Keratinocyte (primary cell): ENCODE results near the gene PLGLB2.
"Not testable (repeated sequence)": the region's sequence is repeated elsewhere in the genome, so short reads cannot be mapped to it uniquely, and the experiment has no call there.

Experiments
- EZH2 ChIP-seq: IDR thresholded peaks from one replicate; pipeline ENCODE4 v1.6.1; 2012; ENCODE audit warnings: inconsistent platforms, mild to moderate bottlenecking, low read length, moderate library complexity
- TF ChIP-seq, protein P1 (sequence below), 3 experiments: IDR thresholded peaks in 1 of 3; conservative IDR thresholded peaks in 1 of 3; optimal IDR thresholded peaks in 1 of 3; 2 replicates in 2 of 3; 3 replicates in 1 of 3; pipeline versions ENCODE3 to v1.5.1; 2011; ENCODE audit warnings: low read length in 3 of 3, mild to moderate bottlenecking in 3 of 3, moderate library complexity in 2 of 3, control low read depth in 1 of 3, inconsistent platforms in 1 of 3; ENCODE audit not compliant: insufficient read depth in 2 of 3; ENCODE audit errors: extremely low read depth in 1 of 3

DNA sequence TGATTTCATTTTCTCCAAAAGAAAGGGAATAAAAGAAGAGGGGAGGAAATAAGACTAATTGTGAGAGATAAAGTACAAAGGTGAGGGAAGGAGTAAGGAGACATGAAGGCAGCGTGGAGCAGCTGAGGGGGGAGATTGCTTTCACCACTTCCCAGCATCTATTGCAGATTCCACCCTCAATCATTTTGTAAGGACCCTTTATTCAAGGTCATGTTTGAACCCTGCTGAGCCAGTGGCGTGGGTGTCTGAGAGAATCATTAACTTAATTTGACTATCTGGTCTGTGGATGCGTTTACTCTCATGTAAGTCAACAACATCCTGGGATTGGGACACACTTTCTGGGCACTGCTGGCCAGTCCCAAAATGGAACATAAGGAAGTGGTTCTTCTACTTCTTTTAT is at the start of gene PLGLB2:
- TF ChIP-seq, protein P1, sequence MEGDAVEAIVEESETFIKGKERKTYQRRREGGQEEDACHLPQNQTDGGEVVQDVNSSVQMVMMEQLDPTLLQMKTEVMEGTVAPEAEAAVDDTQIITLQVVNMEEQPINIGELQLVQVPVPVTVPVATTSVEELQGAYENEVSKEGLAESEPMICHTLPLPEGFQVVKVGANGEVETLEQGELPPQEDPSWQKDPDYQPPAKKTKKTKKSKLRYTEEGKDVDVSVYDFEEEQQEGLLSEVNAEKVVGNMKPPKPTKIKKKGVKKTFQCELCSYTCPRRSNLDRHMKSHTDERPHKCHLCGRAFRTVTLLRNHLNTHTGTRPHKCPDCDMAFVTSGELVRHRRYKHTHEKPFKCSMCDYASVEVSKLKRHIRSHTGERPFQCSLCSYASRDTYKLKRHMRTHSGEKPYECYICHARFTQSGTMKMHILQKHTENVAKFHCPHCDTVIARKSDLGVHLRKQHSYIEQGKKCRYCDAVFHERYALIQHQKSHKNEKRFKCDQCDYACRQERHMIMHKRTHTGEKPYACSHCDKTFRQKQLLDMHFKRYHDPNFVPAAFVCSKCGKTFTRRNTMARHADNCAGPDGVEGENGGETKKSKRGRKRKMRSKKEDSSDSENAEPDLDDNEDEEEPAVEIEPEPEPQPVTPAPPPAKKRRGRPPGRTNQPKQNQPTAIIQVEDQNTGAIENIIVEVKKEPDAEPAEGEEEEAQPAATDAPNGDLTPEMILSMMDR (optimal IDR thresholded peaks at IDR 0.05 in 1 of 3, IDR thresholded peaks at IDR 0.05 in 1 of 3, conservative IDR thresholded peaks at IDR 0.05 in 1 of 3; ENCODE audit: extremely low read depth in 1 of 3, insufficient read depth in 2 of 3, low read length in 3 of 3), result not testable (repeated sequence)
- TF ChIP-seq EZH2, result not testable (repeated sequence)
